Measurements from ENCODE around the gene ZNF777. TPM values are rescaled to one million over a fixed set of nuclear protein-coding genes. Genes with fewer than 3 reads are reported as not detected.

Gene ZNF777
- total and polyA plus RNA-seq, 9 of the 15 experiments (the other 6 are each of a cell fraction or from before 2014, with no cell fraction given), result 0.11 to 32.6 (median 9.0) TPM

DNA sequence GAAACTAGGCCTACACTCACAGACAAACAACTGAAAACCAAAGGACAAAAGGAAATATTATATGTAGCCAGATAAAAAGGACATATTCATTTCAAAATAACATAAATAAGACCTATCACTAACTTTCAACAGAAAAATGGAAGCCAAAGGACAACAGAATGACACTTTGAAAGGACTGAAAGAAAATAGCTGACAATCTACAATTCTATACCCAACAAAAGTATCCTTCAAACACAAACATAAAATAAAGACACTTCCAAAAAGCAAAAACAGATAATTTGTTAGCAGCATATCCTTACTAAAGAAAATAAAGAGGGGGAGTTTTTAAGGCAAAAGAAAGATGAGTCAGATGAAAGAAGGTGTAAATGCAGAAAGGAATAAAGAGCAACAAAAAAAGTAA is 44.7 kb upstream of the ZNF777 start:
- no peak overlapping the region for H3K27ac ChIP-seq (ENCODE audit: extremely low read depth, low read depth, low read length)
- FAIRE-seq (no peak), ATAC-seq (no peak), DNase-seq (ENCODE audit: extremely low read depth in 1 of 4, low spot score in 3 of 4) (no peak)
- no peak overlapping the region for H3K4me2 ChIP-seq (ENCODE audit: insufficient read depth, low read length)
- no peak overlapping the region for H3K4me3 ChIP-seq
- no peak overlapping the region for H3K9ac ChIP-seq (ENCODE audit: insufficient read depth in 1 of 2, low read depth in 2 of 2, low read length in 2 of 2)
- H4K20me1 ChIP-seq (replicated peaks; ENCODE audit: control insufficient read depth, insufficient read depth, low read length), result no peaks in the 10 kb centered on the region
- intact Hi-C loops (cut with micrococcal nuclease), result no loop called here
- peaks cover 5 to 9% of the 10 kb centered on the region in 2 experiments; a peak in 3 of 5 replicates for H3K27me3 ChIP-seq (ENCODE audit: control insufficient read depth in 2 of 2, insufficient read depth in 2 of 2, low read length in 2 of 2)
- CTCF ChIA-PET (ENCODE audit: low intra/inter-chr PET ratio), result no interaction called here
- H3K9me3 ChIP-seq (replicated peaks; ENCODE audit: control insufficient read depth, insufficient read depth, low read depth, low read length), result peaks cover 14% of the 10 kb centered on the region
- no peaks in the 10 kb centered on the region for H3K36me3 ChIP-seq (ENCODE audit: control insufficient read depth, insufficient read depth, low read length)
- no peaks in the 10 kb centered on the region for H3K4me1 ChIP-seq (replicated peaks in 1 of 2; ENCODE audit: control insufficient read depth in 2 of 2, insufficient read depth in 2 of 2, low read length in 2 of 2)
- TF ChIP-seq, protein P1, sequence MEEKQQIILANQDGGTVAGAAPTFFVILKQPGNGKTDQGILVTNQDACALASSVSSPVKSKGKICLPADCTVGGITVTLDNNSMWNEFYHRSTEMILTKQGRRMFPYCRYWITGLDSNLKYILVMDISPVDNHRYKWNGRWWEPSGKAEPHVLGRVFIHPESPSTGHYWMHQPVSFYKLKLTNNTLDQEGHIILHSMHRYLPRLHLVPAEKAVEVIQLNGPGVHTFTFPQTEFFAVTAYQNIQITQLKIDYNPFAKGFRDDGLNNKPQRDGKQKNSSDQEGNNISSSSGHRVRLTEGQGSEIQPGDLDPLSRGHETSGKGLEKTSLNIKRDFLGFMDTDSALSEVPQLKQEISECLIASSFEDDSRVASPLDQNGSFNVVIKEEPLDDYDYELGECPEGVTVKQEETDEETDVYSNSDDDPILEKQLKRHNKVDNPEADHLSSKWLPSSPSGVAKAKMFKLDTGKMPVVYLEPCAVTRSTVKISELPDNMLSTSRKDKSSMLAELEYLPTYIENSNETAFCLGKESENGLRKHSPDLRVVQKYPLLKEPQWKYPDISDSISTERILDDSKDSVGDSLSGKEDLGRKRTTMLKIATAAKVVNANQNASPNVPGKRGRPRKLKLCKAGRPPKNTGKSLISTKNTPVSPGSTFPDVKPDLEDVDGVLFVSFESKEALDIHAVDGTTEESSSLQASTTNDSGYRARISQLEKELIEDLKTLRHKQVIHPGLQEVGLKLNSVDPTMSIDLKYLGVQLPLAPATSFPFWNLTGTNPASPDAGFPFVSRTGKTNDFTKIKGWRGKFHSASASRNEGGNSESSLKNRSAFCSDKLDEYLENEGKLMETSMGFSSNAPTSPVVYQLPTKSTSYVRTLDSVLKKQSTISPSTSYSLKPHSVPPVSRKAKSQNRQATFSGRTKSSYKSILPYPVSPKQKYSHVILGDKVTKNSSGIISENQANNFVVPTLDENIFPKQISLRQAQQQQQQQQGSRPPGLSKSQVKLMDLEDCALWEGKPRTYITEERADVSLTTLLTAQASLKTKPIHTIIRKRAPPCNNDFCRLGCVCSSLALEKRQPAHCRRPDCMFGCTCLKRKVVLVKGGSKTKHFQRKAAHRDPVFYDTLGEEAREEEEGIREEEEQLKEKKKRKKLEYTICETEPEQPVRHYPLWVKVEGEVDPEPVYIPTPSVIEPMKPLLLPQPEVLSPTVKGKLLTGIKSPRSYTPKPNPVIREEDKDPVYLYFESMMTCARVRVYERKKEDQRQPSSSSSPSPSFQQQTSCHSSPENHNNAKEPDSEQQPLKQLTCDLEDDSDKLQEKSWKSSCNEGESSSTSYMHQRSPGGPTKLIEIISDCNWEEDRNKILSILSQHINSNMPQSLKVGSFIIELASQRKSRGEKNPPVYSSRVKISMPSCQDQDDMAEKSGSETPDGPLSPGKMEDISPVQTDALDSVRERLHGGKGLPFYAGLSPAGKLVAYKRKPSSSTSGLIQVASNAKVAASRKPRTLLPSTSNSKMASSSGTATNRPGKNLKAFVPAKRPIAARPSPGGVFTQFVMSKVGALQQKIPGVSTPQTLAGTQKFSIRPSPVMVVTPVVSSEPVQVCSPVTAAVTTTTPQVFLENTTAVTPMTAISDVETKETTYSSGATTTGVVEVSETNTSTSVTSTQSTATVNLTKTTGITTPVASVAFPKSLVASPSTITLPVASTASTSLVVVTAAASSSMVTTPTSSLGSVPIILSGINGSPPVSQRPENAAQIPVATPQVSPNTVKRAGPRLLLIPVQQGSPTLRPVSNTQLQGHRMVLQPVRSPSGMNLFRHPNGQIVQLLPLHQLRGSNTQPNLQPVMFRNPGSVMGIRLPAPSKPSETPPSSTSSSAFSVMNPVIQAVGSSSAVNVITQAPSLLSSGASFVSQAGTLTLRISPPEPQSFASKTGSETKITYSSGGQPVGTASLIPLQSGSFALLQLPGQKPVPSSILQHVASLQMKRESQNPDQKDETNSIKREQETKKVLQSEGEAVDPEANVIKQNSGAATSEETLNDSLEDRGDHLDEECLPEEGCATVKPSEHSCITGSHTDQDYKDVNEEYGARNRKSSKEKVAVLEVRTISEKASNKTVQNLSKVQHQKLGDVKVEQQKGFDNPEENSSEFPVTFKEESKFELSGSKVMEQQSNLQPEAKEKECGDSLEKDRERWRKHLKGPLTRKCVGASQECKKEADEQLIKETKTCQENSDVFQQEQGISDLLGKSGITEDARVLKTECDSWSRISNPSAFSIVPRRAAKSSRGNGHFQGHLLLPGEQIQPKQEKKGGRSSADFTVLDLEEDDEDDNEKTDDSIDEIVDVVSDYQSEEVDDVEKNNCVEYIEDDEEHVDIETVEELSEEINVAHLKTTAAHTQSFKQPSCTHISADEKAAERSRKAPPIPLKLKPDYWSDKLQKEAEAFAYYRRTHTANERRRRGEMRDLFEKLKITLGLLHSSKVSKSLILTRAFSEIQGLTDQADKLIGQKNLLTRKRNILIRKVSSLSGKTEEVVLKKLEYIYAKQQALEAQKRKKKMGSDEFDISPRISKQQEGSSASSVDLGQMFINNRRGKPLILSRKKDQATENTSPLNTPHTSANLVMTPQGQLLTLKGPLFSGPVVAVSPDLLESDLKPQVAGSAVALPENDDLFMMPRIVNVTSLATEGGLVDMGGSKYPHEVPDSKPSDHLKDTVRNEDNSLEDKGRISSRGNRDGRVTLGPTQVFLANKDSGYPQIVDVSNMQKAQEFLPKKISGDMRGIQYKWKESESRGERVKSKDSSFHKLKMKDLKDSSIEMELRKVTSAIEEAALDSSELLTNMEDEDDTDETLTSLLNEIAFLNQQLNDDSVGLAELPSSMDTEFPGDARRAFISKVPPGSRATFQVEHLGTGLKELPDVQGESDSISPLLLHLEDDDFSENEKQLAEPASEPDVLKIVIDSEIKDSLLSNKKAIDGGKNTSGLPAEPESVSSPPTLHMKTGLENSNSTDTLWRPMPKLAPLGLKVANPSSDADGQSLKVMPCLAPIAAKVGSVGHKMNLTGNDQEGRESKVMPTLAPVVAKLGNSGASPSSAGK (IDR thresholded peaks at IDR 0.05), result no peak
- TF ChIP-seq CBX3 (IDR thresholded peaks at IDR 0.05; ENCODE audit: borderline replicate concordance in 1 of 2, low read length in 2 of 2) (peak in 1 of 2 experiments; percentile 54; a peak in 1 of 3 replicates), TRIM24 (IDR thresholded peaks at IDR 0.05) (0 out of 4 replicates have a peak, but pooled peaks of 1 of the 2 experiments have one; percentile 34), GABPA (tag; conservative IDR thresholded peaks at IDR 0.05; ENCODE audit: low read depth) (no peak), ZFP1 (CRISPR knock-in tag; IDR thresholded peaks at IDR 0.05) (peak; percentile 90), MIER1 (IDR thresholded peaks at IDR 0.05; ENCODE audit: low read depth) (no peak), TRIM28 (IDR thresholded peaks at IDR 0.05) (peak; percentile 60; the same call in 1 of the 2 replicates), PTRF (tag; IDR thresholded peaks at IDR 0.05) (no peak), ZNF316 (IDR thresholded peaks at IDR 0.05) (peak; percentile 71)
- TF ChIP-seq, protein P2, sequence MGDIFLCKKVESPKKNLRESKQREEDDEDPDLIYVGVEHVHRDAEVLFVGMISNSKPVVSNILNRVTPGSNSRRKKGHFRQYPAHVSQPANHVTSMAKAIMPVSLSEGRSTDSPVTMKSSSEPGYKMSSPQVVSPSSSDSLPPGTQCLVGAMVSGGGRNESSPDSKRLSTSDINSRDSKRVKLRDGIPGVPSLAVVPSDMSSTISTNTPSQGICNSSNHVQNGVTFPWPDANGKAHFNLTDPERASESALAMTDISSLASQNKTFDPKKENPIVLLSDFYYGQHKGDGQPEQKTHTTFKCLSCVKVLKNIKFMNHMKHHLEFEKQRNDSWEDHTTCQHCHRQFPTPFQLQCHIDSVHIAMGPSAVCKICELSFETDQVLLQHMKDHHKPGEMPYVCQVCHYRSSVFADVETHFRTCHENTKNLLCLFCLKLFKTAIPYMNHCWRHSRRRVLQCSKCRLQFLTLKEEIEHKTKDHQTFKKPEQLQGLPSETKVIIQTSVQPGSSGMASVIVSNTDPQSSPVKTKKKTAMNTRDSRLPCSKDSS (IDR thresholded peaks at IDR 0.05; ENCODE audit: low read depth, partially characterized antibody), result peak; percentile 43
- POLR2A ChIA-PET, result interaction anchor here (1.3 kb wide), 1 partner anchor 9 kb away, joined by 5 read pairs; no protein-coding TSS in a partner anchor
- in situ Hi-C loops (cut with MboI), result no loop called here
- no peak overlapping the region for H2AFZ ChIP-seq (ENCODE audit: low read depth, low read length)
- H3K9me1 ChIP-seq (ENCODE audit: control insufficient read depth, insufficient read depth, low read length), result no peaks in the 10 kb centered on the region
- H3K79me2 ChIP-seq (ENCODE audit: control insufficient read depth, insufficient read depth, low read length), result no peaks in the 10 kb centered on the region
- BruUV-seq (replicated peaks), result no TSS peak

All from K562 (cell line).